OCI-LY3 (cell line): ENCODE data around the gene ANO6.

Experiments used
- H2AFZ ChIP-seq: fragments of 200-600, 300-600 bp; shearing (Covaris generic); 2 replicates; pipeline ENCODE4 v1.6.0; 2014; ENCODE audit warnings: antibody characterized with exemption, low read depth, low read length
- H3K27ac ChIP-seq: fragments of 200-600, 300-600 bp; sonication (generic); 2 replicates; pipeline ENCODE4 v1.5.1; 2014; ENCODE audit warnings: mild to moderate bottlenecking, low read length, moderate library complexity, mixed read lengths
- H3K27me3 ChIP-seq: fragments of 200-600, 300-600 bp; sonication (generic); 2 replicates; pipeline ENCODE4 v1.6.1; 2014; ENCODE audit warnings: low read depth, low read length, mixed read lengths
- H3K36me3 ChIP-seq: fragments of 200-600, 300-600 bp; sonication (generic); replicated peaks from 2 replicates; pipeline ENCODE3; 2014; ENCODE audit warnings: low read depth, low read length, mixed read lengths
- H3K4me1 ChIP-seq: fragments of 300-600, 200-600 bp; sonication (generic); 2 replicates; pipeline ENCODE4 v1.6.1; 2014; ENCODE audit warnings: low read length, mixed read lengths
- H3K4me2 ChIP-seq: fragments of 200-600, 300-600 bp; sonication (generic); 2 replicates; pipeline ENCODE4 v1.6.1; 2014; ENCODE audit warnings: low read length, mixed read lengths
- H3K4me3 ChIP-seq: fragments of 300-600, 200-600 bp; sonication (generic); 2 replicates; pipeline ENCODE4 v1.5.1; 2014; ENCODE audit warnings: antibody characterized with exemption, mild to moderate bottlenecking, low read length, moderate library complexity
- H3K79me2 ChIP-seq: fragments of 300-600, 200-600 bp; shearing (Covaris generic); 2 replicates; pipeline ENCODE4 v1.6.1; 2014; ENCODE audit warnings: mild to moderate bottlenecking, low read length, mixed read lengths
- H3K9ac ChIP-seq: fragments of 300-600, 200-600 bp; shearing (Covaris generic); 2 replicates; pipeline ENCODE4 v1.6.0; 2014; ENCODE audit warnings: mild to moderate bottlenecking, low read length, moderate library complexity
- H3K9me3 ChIP-seq: fragments of 200-600, 300-600 bp; shearing (Covaris generic); 2 replicates; pipeline ENCODE4 v1.6.1; 2014; ENCODE audit warnings: low read length, mixed read lengths; ENCODE audit not compliant: insufficient read depth
- H4K20me1 ChIP-seq: fragments of 200-600, 300-600 bp; sonication (generic); 2 replicates; pipeline ENCODE4 v1.6.1; 2016; ENCODE audit warnings: low read length, mixed read lengths; ENCODE audit not compliant: insufficient read depth
- CTCF ChIP-seq: fragments of 200-600, 300-600 bp; sonication (generic); IDR thresholded peaks from 2 replicates; pipeline ENCODE4 v1.5.1; 2014; ENCODE audit warnings: antibody characterized with exemption, low read length, low read depth
- EZH2phosphoT487 ChIP-seq: fragments of 200-600 bp; shearing (Covaris generic); IDR thresholded peaks from 2 replicates; pipeline ENCODE4 v1.6.1; 2018; ENCODE audit warnings: antibody characterized with exemption, mixed run types, low read depth

Gene ANO6

DNA sequence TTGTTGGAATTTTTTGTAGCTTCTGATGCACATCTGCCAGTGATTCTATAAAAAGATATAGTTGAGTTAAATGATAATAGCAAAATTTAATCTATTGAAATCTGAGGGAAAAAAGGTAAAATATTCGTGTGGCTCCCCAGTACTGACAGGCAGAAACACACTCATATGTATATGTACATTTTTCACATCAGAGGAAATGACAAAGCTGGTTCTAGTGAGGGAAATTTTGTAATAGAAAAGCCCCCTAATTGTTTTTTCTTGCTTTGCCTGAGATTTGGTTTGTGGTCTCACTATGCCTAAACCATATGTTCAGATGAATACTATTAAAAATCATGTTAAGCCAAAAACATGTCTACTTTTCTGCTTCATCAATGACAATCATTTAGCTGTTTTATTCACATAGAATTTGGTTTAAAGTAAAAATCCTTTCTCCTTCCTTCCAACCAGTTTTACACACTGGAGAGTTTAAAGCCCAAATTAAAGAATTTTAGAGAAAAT, 203.5 kb downstream of the ANO6 start:
- TF ChIP-seq CTCF, result no peak
- TF ChIP-seq EZH2phosphoT487, result no peak
- H3K9me3 ChIP-seq, result no peaks in the 10 kb centered on the region
- H3K9ac ChIP-seq, result no peak overlapping the region
- H4K20me1 ChIP-seq, result no peaks in the 10 kb centered on the region
- H3K4me3 ChIP-seq, result no peak overlapping the region
- H3K27me3 ChIP-seq, result no peaks in the 10 kb centered on the region
- H3K79me2 ChIP-seq, result no peaks in the 10 kb centered on the region
- H3K4me1 ChIP-seq, result peaks cover 27% of the 10 kb centered on the region
- H3K36me3 ChIP-seq, result no peaks in the 10 kb centered on the region
- H3K27ac ChIP-seq, result no peak overlapping the region
- H2AFZ ChIP-seq, result no peak overlapping the region
- no peak overlapping the region for H3K4me2 ChIP-seq

GRCh38 chr12:45421736-45422135, 205.8 kb downstream of the ANO6 start:
- no peaks in the 10 kb centered on the region for H3K9me3 ChIP-seq
- no peaks in the 10 kb centered on the region for H3K27me3 ChIP-seq
- H3K4me1 ChIP-seq, result peaks cover 37% of the 10 kb centered on the region
- H3K79me2 ChIP-seq, result no peaks in the 10 kb centered on the region
- no peak overlapping the region for H3K4me3 ChIP-seq
- H3K9ac ChIP-seq, result no peak overlapping the region
- H4K20me1 ChIP-seq, result no peaks in the 10 kb centered on the region
- no peak overlapping the region for H3K27ac ChIP-seq
- no peaks in the 10 kb centered on the region for H3K36me3 ChIP-seq
- no peak overlapping the region for H2AFZ ChIP-seq
- no peak for TF ChIP-seq CTCF
- TF ChIP-seq EZH2phosphoT487, result no peak
- H3K4me2 ChIP-seq, result no peak overlapping the region

GRCh38 chr12:45423931-45424330, 208.0 kb downstream of the ANO6 start:
- no peak for TF ChIP-seq EZH2phosphoT487
- no peak for TF ChIP-seq CTCF
- H3K27me3 ChIP-seq, result no peaks in the 10 kb centered on the region
- no peaks in the 10 kb centered on the region for H3K79me2 ChIP-seq
- H3K9me3 ChIP-seq, result no peaks in the 10 kb centered on the region
- no peak overlapping the region for H3K9ac ChIP-seq
- H2AFZ ChIP-seq, result no peak overlapping the region
- no peak overlapping the region for H3K27ac ChIP-seq
- H3K4me2 ChIP-seq, result no peak overlapping the region
- H3K4me1 ChIP-seq, result peaks cover 48% of the 10 kb centered on the region
- H3K36me3 ChIP-seq, result peaks cover 6% of the 10 kb centered on the region
- no peak overlapping the region for H3K4me3 ChIP-seq
- no peaks in the 10 kb centered on the region for H4K20me1 ChIP-seq

DNA sequence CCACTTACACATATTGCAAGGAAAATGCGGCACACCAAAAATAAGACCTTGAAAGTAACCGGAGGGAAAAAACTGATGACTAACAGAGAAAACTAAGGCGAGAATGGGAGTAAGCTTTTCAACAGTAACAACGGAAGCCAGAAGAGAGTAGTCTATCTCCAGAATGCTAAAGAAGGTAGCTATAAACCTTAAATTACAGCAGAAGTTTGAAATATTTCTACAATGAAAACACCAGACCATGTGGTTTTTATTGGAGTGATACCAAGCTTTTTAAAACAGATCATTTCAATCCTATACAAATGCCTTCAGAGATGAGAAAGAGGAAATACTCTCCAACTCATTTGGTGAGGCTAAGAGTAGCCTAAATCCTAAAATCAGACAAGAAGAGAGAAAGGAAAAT, 209.5 kb downstream of the ANO6 start:
- H3K9ac ChIP-seq, result no peak overlapping the region
- no peaks in the 10 kb centered on the region for H3K27me3 ChIP-seq
- TF ChIP-seq CTCF (no peak), EZH2phosphoT487 (no peak)
- H2AFZ ChIP-seq, result no peak overlapping the region
- H3K36me3 ChIP-seq, result peaks cover 6% of the 10 kb centered on the region
- H3K4me2 ChIP-seq, result peak overlapping the region; percentile 37; the same call in 1 of the 2 replicates
- H3K27ac ChIP-seq, result no peak overlapping the region
- no peaks in the 10 kb centered on the region for H3K79me2 ChIP-seq
- no peaks in the 10 kb centered on the region for H4K20me1 ChIP-seq
- no peak overlapping the region for H3K4me3 ChIP-seq
- peaks cover 52% of the 10 kb centered on the region for H3K4me1 ChIP-seq
- H3K9me3 ChIP-seq, result no peaks in the 10 kb centered on the region
